GM12878 (cell line): ENCODE measurements around the gene FCHSD2.

Experiments used
- ATF7 ChIP-seq: fragments of 450-650 bp; IDR thresholded peaks from 2 replicates; pipeline ENCODE4 v1.6.1; 2016; ENCODE audit warnings: low read depth, mild to moderate bottlenecking
- CBX3 ChIP-seq: fragments of 200-600 bp; sonication (generic); IDR thresholded peaks from 2 replicates; pipeline ENCODE4 v1.6.1; 2016; ENCODE audit warnings: low read depth, borderline replicate concordance
- CHD2 ChIP-seq: IDR thresholded peaks from 2 replicates; pipeline ENCODE4 v1.6.1; 2011; ENCODE audit warnings: low read depth, low read length, improper control_type of control experiment, borderline replicate concordance
- EP300 ChIP-seq, 2 experiments: fragments of 150-350 bp in 1 of 2; IDR thresholded peaks; 2 replicates each; pipeline ENCODE4 v1.6.1; 2011 to 2012; ENCODE audit warnings: low read depth in 2 of 2, low read length in 2 of 2, borderline replicate concordance in 1 of 2, improper control_type of control experiment in 1 of 2, inconsistent platforms in 1 of 2; ENCODE audit not compliant: control insufficient read depth in 1 of 2
- JUNB ChIP-seq: IDR thresholded peaks from 2 replicates; pipeline ENCODE4 v1.6.1; 2016; ENCODE audit warnings: antibody characterized with exemption, mild to moderate bottlenecking
- JUND ChIP-seq: IDR thresholded peaks from 2 replicates; pipeline ENCODE4 v1.6.1; 2012; ENCODE audit warnings: low read depth, mild to moderate bottlenecking, low read length, improper control_type of control experiment, moderate library complexity
- RAD21 ChIP-seq: IDR thresholded peaks from 2 replicates; pipeline ENCODE4 v1.6.1; 2011; ENCODE audit warnings: mild to moderate bottlenecking, low read depth, low read length, moderate library complexity; ENCODE audit not compliant: insufficient read depth
- SMC3 ChIP-seq: IDR thresholded peaks from 2 replicates; pipeline ENCODE4 v1.6.1; 2011; ENCODE audit warnings: low read length, improper control_type of control experiment, borderline replicate concordance
- TCF7 ChIP-seq: IDR thresholded peaks from 2 replicates; pipeline ENCODE4 v1.6.1; 2014; ENCODE audit warnings: antibody characterized with exemption, borderline replicate concordance
- TF ChIP-seq, protein P1 (sequence below): IDR thresholded peaks from 2 replicates; pipeline ENCODE4 v1.6.1; 2011; ENCODE audit warnings: low read depth, mild to moderate bottlenecking, low read length, moderate library complexity, borderline replicate concordance; ENCODE audit errors: extremely low read depth
- TF ChIP-seq, protein P2 (sequence below), 3 experiments: IDR thresholded peaks in 2 of 3; conservative IDR thresholded peaks in 1 of 3; 2 replicates each; pipeline ENCODE4 v1.5.1; 2011; ENCODE audit warnings: low read depth in 3 of 3, low read length in 3 of 3, mild to moderate bottlenecking in 3 of 3, control low read depth in 2 of 3, moderate library complexity in 2 of 3, inconsistent platforms in 1 of 3, mixed read lengths in 1 of 3; ENCODE audit not compliant: control insufficient read depth in 2 of 3, insufficient read depth in 1 of 3; ENCODE audit errors: extremely low read depth in 1 of 3
- TF ChIP-seq, protein P3 (sequence below): IDR thresholded peaks from 2 replicates; pipeline ENCODE4 v1.6.1; 2012; ENCODE audit warnings: mild to moderate bottlenecking, low read depth, low read length

DNA sequence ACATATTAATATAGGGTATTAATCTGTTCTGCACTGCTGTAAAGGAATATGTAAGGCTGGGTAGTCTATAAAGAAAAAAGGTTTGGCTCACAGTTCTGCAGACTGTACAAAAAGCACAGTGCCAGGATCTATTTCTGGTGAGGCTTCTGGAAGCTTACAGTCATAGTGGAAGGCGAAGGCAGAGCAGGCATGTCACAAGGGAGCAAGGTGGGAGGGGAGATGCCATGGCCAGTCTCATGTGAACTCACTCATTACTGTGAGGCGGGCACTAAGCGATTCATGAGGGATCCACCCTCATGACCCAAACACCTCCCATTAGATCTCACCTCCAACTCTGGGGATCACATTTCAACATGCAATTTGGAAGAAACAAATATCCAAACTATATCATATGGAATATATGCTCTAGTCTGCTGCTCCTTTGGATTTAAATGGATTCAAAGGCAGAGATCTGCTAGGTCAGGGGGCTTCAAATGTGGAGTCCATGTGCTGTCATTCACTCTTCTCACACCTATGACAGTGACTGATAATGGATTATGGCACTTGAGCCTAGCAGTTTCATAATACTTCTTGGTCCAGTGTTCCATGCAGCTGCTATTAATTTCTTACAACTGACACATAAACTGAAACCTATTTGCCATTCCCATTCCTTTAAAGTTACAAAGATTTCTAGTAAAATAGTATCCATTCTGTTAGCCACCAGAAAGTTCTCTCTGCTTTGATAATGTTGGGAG, 182.0 kb downstream of the FCHSD2 start:
- TF ChIP-seq, protein P1, sequence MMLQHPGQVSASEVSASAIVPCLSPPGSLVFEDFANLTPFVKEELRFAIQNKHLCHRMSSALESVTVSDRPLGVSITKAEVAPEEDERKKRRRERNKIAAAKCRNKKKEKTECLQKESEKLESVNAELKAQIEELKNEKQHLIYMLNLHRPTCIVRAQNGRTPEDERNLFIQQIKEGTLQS = no peak
- no peak for TF ChIP-seq JUND
- TF ChIP-seq RAD21 = no peak
- TF ChIP-seq, protein P2, sequence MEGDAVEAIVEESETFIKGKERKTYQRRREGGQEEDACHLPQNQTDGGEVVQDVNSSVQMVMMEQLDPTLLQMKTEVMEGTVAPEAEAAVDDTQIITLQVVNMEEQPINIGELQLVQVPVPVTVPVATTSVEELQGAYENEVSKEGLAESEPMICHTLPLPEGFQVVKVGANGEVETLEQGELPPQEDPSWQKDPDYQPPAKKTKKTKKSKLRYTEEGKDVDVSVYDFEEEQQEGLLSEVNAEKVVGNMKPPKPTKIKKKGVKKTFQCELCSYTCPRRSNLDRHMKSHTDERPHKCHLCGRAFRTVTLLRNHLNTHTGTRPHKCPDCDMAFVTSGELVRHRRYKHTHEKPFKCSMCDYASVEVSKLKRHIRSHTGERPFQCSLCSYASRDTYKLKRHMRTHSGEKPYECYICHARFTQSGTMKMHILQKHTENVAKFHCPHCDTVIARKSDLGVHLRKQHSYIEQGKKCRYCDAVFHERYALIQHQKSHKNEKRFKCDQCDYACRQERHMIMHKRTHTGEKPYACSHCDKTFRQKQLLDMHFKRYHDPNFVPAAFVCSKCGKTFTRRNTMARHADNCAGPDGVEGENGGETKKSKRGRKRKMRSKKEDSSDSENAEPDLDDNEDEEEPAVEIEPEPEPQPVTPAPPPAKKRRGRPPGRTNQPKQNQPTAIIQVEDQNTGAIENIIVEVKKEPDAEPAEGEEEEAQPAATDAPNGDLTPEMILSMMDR (IDR thresholded peaks at IDR 0.05 in 2 of 3, conservative IDR thresholded peaks at IDR 0.05 in 1 of 3; ENCODE audit: control insufficient read depth in 2 of 3, extremely low read depth in 1 of 3, insufficient read depth in 1 of 3, low read depth in 3 of 3, low read length in 3 of 3) = no peak
- no peak for TF ChIP-seq JUNB
- no peak for TF ChIP-seq SMC3
- no peak for TF ChIP-seq TCF7
- TF ChIP-seq CBX3 = no peak
- TF ChIP-seq, protein P3, sequence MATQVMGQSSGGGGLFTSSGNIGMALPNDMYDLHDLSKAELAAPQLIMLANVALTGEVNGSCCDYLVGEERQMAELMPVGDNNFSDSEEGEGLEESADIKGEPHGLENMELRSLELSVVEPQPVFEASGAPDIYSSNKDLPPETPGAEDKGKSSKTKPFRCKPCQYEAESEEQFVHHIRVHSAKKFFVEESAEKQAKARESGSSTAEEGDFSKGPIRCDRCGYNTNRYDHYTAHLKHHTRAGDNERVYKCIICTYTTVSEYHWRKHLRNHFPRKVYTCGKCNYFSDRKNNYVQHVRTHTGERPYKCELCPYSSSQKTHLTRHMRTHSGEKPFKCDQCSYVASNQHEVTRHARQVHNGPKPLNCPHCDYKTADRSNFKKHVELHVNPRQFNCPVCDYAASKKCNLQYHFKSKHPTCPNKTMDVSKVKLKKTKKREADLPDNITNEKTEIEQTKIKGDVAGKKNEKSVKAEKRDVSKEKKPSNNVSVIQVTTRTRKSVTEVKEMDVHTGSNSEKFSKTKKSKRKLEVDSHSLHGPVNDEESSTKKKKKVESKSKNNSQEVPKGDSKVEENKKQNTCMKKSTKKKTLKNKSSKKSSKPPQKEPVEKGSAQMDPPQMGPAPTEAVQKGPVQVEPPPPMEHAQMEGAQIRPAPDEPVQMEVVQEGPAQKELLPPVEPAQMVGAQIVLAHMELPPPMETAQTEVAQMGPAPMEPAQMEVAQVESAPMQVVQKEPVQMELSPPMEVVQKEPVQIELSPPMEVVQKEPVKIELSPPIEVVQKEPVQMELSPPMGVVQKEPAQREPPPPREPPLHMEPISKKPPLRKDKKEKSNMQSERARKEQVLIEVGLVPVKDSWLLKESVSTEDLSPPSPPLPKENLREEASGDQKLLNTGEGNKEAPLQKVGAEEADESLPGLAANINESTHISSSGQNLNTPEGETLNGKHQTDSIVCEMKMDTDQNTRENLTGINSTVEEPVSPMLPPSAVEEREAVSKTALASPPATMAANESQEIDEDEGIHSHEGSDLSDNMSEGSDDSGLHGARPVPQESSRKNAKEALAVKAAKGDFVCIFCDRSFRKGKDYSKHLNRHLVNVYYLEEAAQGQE = no peak
- TF ChIP-seq EP300 (IDR thresholded peaks at IDR 0.05; ENCODE audit: borderline replicate concordance in 1 of 2, control insufficient read depth in 1 of 2, low read depth in 2 of 2, low read length in 2 of 2) = no peak
- no peak for TF ChIP-seq ATF7
- no peak for TF ChIP-seq CHD2
